HepG2 (cell line): ENCODE data around the gene RALY. TPM values are rescaled to one million over a fixed set of nuclear protein-coding genes. Genes with fewer than 3 reads are reported as not detected.

Source experiments
- BRD4 ChIP-seq: sonication (generic); formaldehyde crosslinking; IDR thresholded peaks from 2 replicates; pipeline ENCODE4 v1.4.0; 2020; ENCODE audit warnings: missing genetic modification reagents
- CBX2 ChIP-seq, 2 experiments: fragments of 200-600 bp in 1 of 2; sonication (generic); formaldehyde crosslinking in 1 of 2; IDR thresholded peaks; 2 replicates each; pipeline versions ENCODE4 v1.7.0 to v1.8.1; 2018 to 2022; ENCODE audit warnings: low read depth in 2 of 2, low read length in 1 of 2, mild to moderate bottlenecking in 1 of 2, missing genetic modification reagents in 1 of 2
- DNMT1 ChIP-seq: sonication (generic); formaldehyde crosslinking; IDR thresholded peaks from 2 replicates; pipeline ENCODE4 v1.5.1; 2020; ENCODE audit warnings: mild to moderate bottlenecking, missing genetic modification reagents
- FOXJ3 ChIP-seq: sonication (generic); formaldehyde crosslinking; IDR thresholded peaks from 2 replicates; pipeline ENCODE4 v1.4.0; 2020; ENCODE audit warnings: missing genetic modification reagents, mild to moderate bottlenecking, borderline replicate concordance
- GFI1 ChIP-seq: sonication (generic); formaldehyde crosslinking; IDR thresholded peaks from 2 replicates; pipeline ENCODE4 v1.5.0; 2020; ENCODE audit warnings: missing genetic modification reagents, mild to moderate bottlenecking, borderline replicate concordance
- GLI4 ChIP-seq: sonication (generic); formaldehyde crosslinking; IDR thresholded peaks from 2 replicates; pipeline ENCODE4 v1.5.1; 2020; ENCODE audit warnings: missing genetic modification reagents, mild to moderate bottlenecking, moderate library complexity, borderline replicate concordance
- GMEB1 ChIP-seq: sonication (generic); formaldehyde crosslinking; IDR thresholded peaks from 2 replicates; pipeline ENCODE4 v1.5.1; 2020; ENCODE audit warnings: missing genetic modification reagents, mild to moderate bottlenecking, borderline replicate concordance
- HDAC2 ChIP-seq: sonication (generic); formaldehyde crosslinking; IDR thresholded peaks from 2 replicates; pipeline ENCODE4 v1.4.0; 2020; ENCODE audit warnings: missing genetic modification reagents
- ISX ChIP-seq: sonication (generic); formaldehyde crosslinking; conservative IDR thresholded peaks from 2 replicates; pipeline ENCODE4 v1.5.0; 2020; ENCODE audit warnings: missing genetic modification reagents
- PHF21A ChIP-seq: sonication (generic); formaldehyde crosslinking; IDR thresholded peaks from 2 replicates; pipeline ENCODE4 v1.5.0; 2020; ENCODE audit warnings: mild to moderate bottlenecking, missing genetic modification reagents
- RBM39 ChIP-seq: fragments of 200-400 bp; formaldehyde crosslinking; IDR thresholded peaks from one replicate; pipeline ENCODE4 v1.6.1; 2018; ENCODE audit warnings: antibody characterized with exemption, mild to moderate bottlenecking, low read depth, low read length; ENCODE audit not compliant: poor library complexity, severe bottlenecking
- RXRB ChIP-seq: IDR thresholded peaks from 2 replicates; pipeline ENCODE4 v1.6.1; 2016; ENCODE audit warnings: borderline replicate concordance, missing genetic modification reagents, missing compliant biosample characterization
- ZC3H13 ChIP-seq: sonication (generic); formaldehyde crosslinking; IDR thresholded peaks from 2 replicates; pipeline ENCODE4 v1.8.1; 2023; ENCODE audit warnings: mild to moderate bottlenecking, missing genetic modification reagents, moderate library complexity
- ZFP41 ChIP-seq: sonication (generic); formaldehyde crosslinking; IDR thresholded peaks from 2 replicates; pipeline ENCODE4 v1.4.0; 2020; ENCODE audit warnings: mild to moderate bottlenecking, missing genetic modification reagents, borderline replicate concordance
- ZGPAT ChIP-seq: IDR thresholded peaks from 2 replicates; pipeline ENCODE4 v1.6.1; 2016; ENCODE audit warnings: mild to moderate bottlenecking
- ZNF460 ChIP-seq: sonication (generic); formaldehyde crosslinking; IDR thresholded peaks from 2 replicates; pipeline ENCODE4 v1.5.1; 2020; ENCODE audit warnings: missing genetic modification reagents, mild to moderate bottlenecking, borderline replicate concordance
- ZNF512 ChIP-seq: sonication (generic); formaldehyde crosslinking; IDR thresholded peaks from 2 replicates; pipeline ENCODE4 v1.4.0; 2020; ENCODE audit warnings: mild to moderate bottlenecking, missing genetic modification reagents
- ZNF567 ChIP-seq: sonication (generic); formaldehyde crosslinking; IDR thresholded peaks from 2 replicates; pipeline ENCODE4 v1.8.1; 2023; ENCODE audit warnings: mild to moderate bottlenecking, missing genetic modification reagents, borderline replicate concordance
- ZNF7 ChIP-seq: IDR thresholded peaks from 2 replicates; pipeline ENCODE4 v1.6.1; 2016; ENCODE audit warnings: missing biosample characterization, missing genetic modification reagents
- ZNF792 ChIP-seq: IDR thresholded peaks from 2 replicates; pipeline ENCODE4 v1.6.1; 2016
- ZNF83 ChIP-seq: sonication (generic); formaldehyde crosslinking; IDR thresholded peaks from 2 replicates; pipeline ENCODE4 v1.4.0; 2020; ENCODE audit warnings: missing genetic modification reagents, mild to moderate bottlenecking, borderline replicate concordance
- ZSCAN30 ChIP-seq: sonication (generic); formaldehyde crosslinking; IDR thresholded peaks from 2 replicates; pipeline ENCODE4 v1.5.0; 2020; ENCODE audit warnings: mild to moderate bottlenecking, missing genetic modification reagents
- polyA plus RNA-seq, 8 experiments: library from polyadenylated mRNA; depleted of rRNA in 3 of 8; stranded (reverse) in 7 of 8; unstranded in 1 of 8; fragments of >200 nt; fragmentation: Illumina TruSeq in 4 of 8; extraction: Trizol in 4 of 8; gene quantifications; 2 replicates each; pipeline versions ENCODE4 v1.2.1 to v1.2.3, GENCODE V29; 2011 to 2016; ENCODE audit warnings: low read depth in 4 of 8, missing spikeins in 1 of 8, mixed read lengths in 1 of 8; ENCODE audit not compliant: insufficient read depth in 1 of 8
- total RNA-seq, 5 experiments: library from RNA; depleted of rRNA; stranded (reverse); fragments of >200 nt; fragmentation: Illumina TruSeq; extraction: Trizol; gene quantifications; 2 replicates each; pipeline ENCODE4 v1.2.3, GENCODE V29; 2016; ENCODE audit warnings: low read depth in 1 of 5

The RALY gene
- total and polyA plus RNA-seq, 2 of the 13 experiments (the other 11 are each of a cell fraction or from before 2014, with no cell fraction given), result 178 to 186 TPM

GRCh38 chr20:33992145-33992922, 1.4 kb upstream of the RALY start (continued):
- TF ChIP-seq PHF21A, result peak; percentile 8; the same call in 1 of the 2 replicates
- TF ChIP-seq HDAC2 (CRISPR knock-in tag), result peak; percentile 42
- peak; percentile 7; the same call in 1 of the 2 replicates for TF ChIP-seq BRD4 (CRISPR knock-in tag)
- 0 out of 2 replicates have a peak, but pooled peaks have one; percentile 69 for TF ChIP-seq ZFP41
- TF ChIP-seq RXRB, result 0 out of 2 replicates have a peak, but pooled peaks have one; percentile 6
- 0 out of 2 replicates have a peak, but pooled peaks have one; percentile 21 for TF ChIP-seq ISX (CRISPR knock-in tag)
- peak; percentile 63 for TF ChIP-seq ZGPAT (CRISPR knock-in tag)
- TF ChIP-seq CBX2 (IDR thresholded peaks at IDR 0.05; ENCODE audit: low read depth, low read length), result no peak
- TF ChIP-seq CBX2 (CRISPR knock-in tag; IDR thresholded peaks at IDR 0.05; ENCODE audit: low read depth), result no peak
- TF ChIP-seq ZNF792 (CRISPR knock-in tag), result 0 out of 2 replicates have a peak, but pooled peaks have one; percentile 31
- TF ChIP-seq RBM39, result peak; percentile 14
- TF ChIP-seq ZC3H13 (CRISPR knock-in tag), result peak; percentile 38; the same call in 1 of the 2 replicates
- no peak for TF ChIP-seq GFI1 (CRISPR knock-in tag)
- TF ChIP-seq GLI4 (CRISPR knock-in tag), result peak; percentile 94; the same call in 1 of the 2 replicates
- TF ChIP-seq GMEB1, result peak; percentile 39
- TF ChIP-seq ZNF7 (CRISPR knock-in tag), result peak; percentile 91
- peak; percentile 54; the same call in 1 of the 2 replicates for TF ChIP-seq DNMT1 (CRISPR knock-in tag)
- TF ChIP-seq ZNF512 (CRISPR knock-in tag), result peak; percentile 61; the same call in 1 of the 2 replicates
- peak; percentile 76 for TF ChIP-seq ZSCAN30 (CRISPR knock-in tag)
- 0 out of 2 replicates have a peak, but pooled peaks have one; percentile 88 for TF ChIP-seq ZNF567
- TF ChIP-seq ZNF83 (CRISPR knock-in tag), result peak; percentile 71; the same call in 1 of the 2 replicates
- TF ChIP-seq FOXJ3, result peak; percentile 5; the same call in 1 of the 2 replicates
- peak; percentile 94 for TF ChIP-seq ZNF460 (CRISPR knock-in tag)
